ENCODE data around the gene ENTPD1. TPM values are rescaled to one million over a fixed set of nuclear protein-coding genes. Genes with fewer than 3 reads are reported as not detected.
A peak's percentile ranks its signal among the peaks of the same experiment; 100 is the strongest.

The ENTPD1 gene
- total RNA-seq, 1 donor from 2014 or later = 102 TPM

- Mint-ChIP-seq H3K4me1 (ENCODE audit: unreplicated experiment) (peaks cover 15% of the 10 kb centered on the region), H3K36me3 (ENCODE audit: low read depth, unreplicated experiment) (peaks cover 58% of the 10 kb centered on the region), H3K27me3 (ENCODE audit: unreplicated experiment) (peaks cover 8% of the 10 kb centered on the region), H3K9me3 (ENCODE audit: unreplicated experiment) (peaks cover 18% of the 10 kb centered on the region), H3K27ac (ENCODE audit: unreplicated experiment) (no peak overlapping the region), H3K4me3 (ENCODE audit: unreplicated experiment) (no peak overlapping the region)
- TF ChIP-seq, protein P1, sequence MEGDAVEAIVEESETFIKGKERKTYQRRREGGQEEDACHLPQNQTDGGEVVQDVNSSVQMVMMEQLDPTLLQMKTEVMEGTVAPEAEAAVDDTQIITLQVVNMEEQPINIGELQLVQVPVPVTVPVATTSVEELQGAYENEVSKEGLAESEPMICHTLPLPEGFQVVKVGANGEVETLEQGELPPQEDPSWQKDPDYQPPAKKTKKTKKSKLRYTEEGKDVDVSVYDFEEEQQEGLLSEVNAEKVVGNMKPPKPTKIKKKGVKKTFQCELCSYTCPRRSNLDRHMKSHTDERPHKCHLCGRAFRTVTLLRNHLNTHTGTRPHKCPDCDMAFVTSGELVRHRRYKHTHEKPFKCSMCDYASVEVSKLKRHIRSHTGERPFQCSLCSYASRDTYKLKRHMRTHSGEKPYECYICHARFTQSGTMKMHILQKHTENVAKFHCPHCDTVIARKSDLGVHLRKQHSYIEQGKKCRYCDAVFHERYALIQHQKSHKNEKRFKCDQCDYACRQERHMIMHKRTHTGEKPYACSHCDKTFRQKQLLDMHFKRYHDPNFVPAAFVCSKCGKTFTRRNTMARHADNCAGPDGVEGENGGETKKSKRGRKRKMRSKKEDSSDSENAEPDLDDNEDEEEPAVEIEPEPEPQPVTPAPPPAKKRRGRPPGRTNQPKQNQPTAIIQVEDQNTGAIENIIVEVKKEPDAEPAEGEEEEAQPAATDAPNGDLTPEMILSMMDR (IDR thresholded peaks at IDR 0.05; ENCODE audit: unreplicated experiment) = no peak
- DNase-seq (ENCODE audit: low spot score) = no peak
These were observed 53.6 kb downstream of the ENTPD1 start for GRCh38 chr10:95809370-95810197.

GRCh38 chr10:95810198-95810976, 54.4 kb downstream of the ENTPD1 start:
- peaks cover 23% of the 10 kb centered on the region for H3K4me1 Mint-ChIP-seq (ENCODE audit: unreplicated experiment)
- TF ChIP-seq, protein P1 (IDR thresholded peaks at IDR 0.05; ENCODE audit: unreplicated experiment) = no peak
- H3K27me3 Mint-ChIP-seq (ENCODE audit: unreplicated experiment) = peaks cover 13% of the 10 kb centered on the region
- H3K36me3 Mint-ChIP-seq (ENCODE audit: low read depth, unreplicated experiment) = peaks cover 60% of the 10 kb centered on the region
- peak overlapping the region; percentile 42 for H3K27ac Mint-ChIP-seq (ENCODE audit: unreplicated experiment)
- peak overlapping the region; percentile 83 for H3K4me3 Mint-ChIP-seq (ENCODE audit: unreplicated experiment)
- peaks cover 18% of the 10 kb centered on the region for H3K9me3 Mint-ChIP-seq (ENCODE audit: unreplicated experiment)
- no peak for DNase-seq (ENCODE audit: low spot score)

GRCh38 chr10:95813054-95813685, 57.2 kb downstream of the ENTPD1 start:
- TF ChIP-seq, protein P1 (IDR thresholded peaks at IDR 0.05; ENCODE audit: unreplicated experiment) = no peak
- Mint-ChIP-seq H3K27ac (ENCODE audit: unreplicated experiment) (peak overlapping the region; percentile 57), H3K4me3 (ENCODE audit: unreplicated experiment) (peak overlapping the region; percentile 13), H3K9me3 (ENCODE audit: unreplicated experiment) (peaks cover 18% of the 10 kb centered on the region), H3K36me3 (ENCODE audit: low read depth, unreplicated experiment) (peaks cover 62% of the 10 kb centered on the region), H3K27me3 (ENCODE audit: unreplicated experiment) (peaks cover 14% of the 10 kb centered on the region), H3K4me1 (ENCODE audit: unreplicated experiment) (peaks cover 43% of the 10 kb centered on the region)
- no peak for DNase-seq (ENCODE audit: low spot score)

DNA sequence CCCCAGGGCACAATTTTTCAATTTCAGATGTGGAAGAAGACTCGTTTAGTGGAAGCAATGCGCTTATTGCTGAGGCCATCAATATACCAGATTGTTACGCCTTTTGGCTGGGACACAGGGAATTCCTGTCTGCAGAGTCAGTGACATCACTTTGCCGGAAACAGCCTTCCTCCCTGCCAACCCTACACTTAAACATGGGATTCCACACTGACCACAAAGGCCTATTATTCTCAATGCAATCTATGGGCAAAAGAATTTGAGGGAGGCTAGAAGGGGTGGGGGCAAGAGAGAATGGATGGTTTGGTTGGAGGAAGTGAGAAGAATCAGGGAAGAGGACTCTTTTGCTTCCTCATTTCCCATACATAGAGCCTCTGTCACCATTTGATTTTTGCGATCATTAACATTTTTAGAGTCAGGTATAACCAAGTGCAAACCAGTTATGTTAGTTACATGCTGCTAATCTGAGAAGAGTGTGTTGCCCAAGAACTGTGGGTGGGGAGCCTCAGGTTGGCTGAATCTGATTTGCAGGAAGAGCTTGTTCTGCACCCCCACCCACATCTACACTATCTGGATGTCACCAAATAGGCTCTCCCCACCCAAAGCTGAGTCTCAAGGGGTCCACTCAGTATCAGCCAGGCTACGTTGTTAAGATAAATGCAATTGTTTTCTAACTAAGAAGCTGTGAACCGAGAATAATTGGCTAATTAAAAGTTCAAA, 58.2 kb downstream of the ENTPD1 start:
- Mint-ChIP-seq H3K4me3 (ENCODE audit: unreplicated experiment) (no peak overlapping the region), H3K9me3 (ENCODE audit: unreplicated experiment) (peaks cover 11% of the 10 kb centered on the region), H3K36me3 (ENCODE audit: low read depth, unreplicated experiment) (peaks cover 59% of the 10 kb centered on the region), H3K27ac (ENCODE audit: unreplicated experiment) (peak overlapping the region; percentile 92), H3K4me1 (ENCODE audit: unreplicated experiment) (peaks cover 52% of the 10 kb centered on the region), H3K27me3 (ENCODE audit: unreplicated experiment) (peaks cover 16% of the 10 kb centered on the region)
- TF ChIP-seq, protein P1 (IDR thresholded peaks at IDR 0.05; ENCODE audit: unreplicated experiment) = no peak
- DNase-seq (ENCODE audit: low spot score) = no peak

All from endothelial cell (in vitro differentiated cells).